ENCODE measurements around the gene FARP2.

FARP2 gene

GRCh38 chr2:241463276-241464135 lies 107.4 kb downstream of the FARP2 start:
- TF ChIP-seq GLIS3 (CRISPR knock-in tag; IDR thresholded peaks at IDR 0.05) (no peak), ZFP3 (CRISPR knock-in tag; IDR thresholded peaks at IDR 0.05) (no peak)
- no peak for ATAC-seq

- ATAC-seq: no peak
- no peak for TF ChIP-seq CSDC2 (CRISPR knock-in tag; IDR thresholded peaks at IDR 0.05)
- TF ChIP-seq SNAI2 (CRISPR knock-in tag; IDR thresholded peaks at IDR 0.05): no peak
- TF ChIP-seq ISL1 (CRISPR knock-in tag; IDR thresholded peaks at IDR 0.05): no peak
- TF ChIP-seq TCF4 (CRISPR knock-in tag; IDR thresholded peaks at IDR 0.05; ENCODE audit: borderline replicate concordance): no peak
- TF ChIP-seq RARB (CRISPR knock-in tag; IDR thresholded peaks at IDR 0.05): no peak
- TF ChIP-seq ZFP3 (CRISPR knock-in tag; IDR thresholded peaks at IDR 0.05): no peak
- no peak for TF ChIP-seq ZFP30 (CRISPR knock-in tag; IDR thresholded peaks at IDR 0.05)
- no peak for TF ChIP-seq POU6F1 (CRISPR knock-in tag; IDR thresholded peaks at IDR 0.05; ENCODE audit: borderline replicate concordance, low read depth)
- no peak for TF ChIP-seq ZNF8 (CRISPR knock-in tag; IDR thresholded peaks at IDR 0.05)
- no peak for TF ChIP-seq CSRNP3 (CRISPR knock-in tag; IDR thresholded peaks at IDR 0.05)
- no peak for TF ChIP-seq OSR1 (CRISPR knock-in tag; IDR thresholded peaks at IDR 0.05)
- no peak for TF ChIP-seq ZC3H10 (CRISPR knock-in tag; IDR thresholded peaks at IDR 0.05)
- TF ChIP-seq TOX (CRISPR knock-in tag; IDR thresholded peaks at IDR 0.05; ENCODE audit: borderline replicate concordance): no peak
These were observed 109.5 kb downstream of the FARP2 start for GRCh38 chr2:241465543-241465942.

- ATAC-seq: no peak
- no peak for TF ChIP-seq ZFP3 (CRISPR knock-in tag; IDR thresholded peaks at IDR 0.05)
- no peak for TF ChIP-seq ZNF565 (CRISPR knock-in tag; conservative IDR thresholded peaks at IDR 0.05; ENCODE audit: low read depth)
- no peak for TF ChIP-seq POU6F1 (CRISPR knock-in tag; IDR thresholded peaks at IDR 0.05; ENCODE audit: borderline replicate concordance, low read depth)
- no peak for TF ChIP-seq BACH2 (CRISPR knock-in tag; IDR thresholded peaks at IDR 0.05; ENCODE audit: borderline replicate concordance)
- no peak for TF ChIP-seq PPARA (CRISPR knock-in tag; IDR thresholded peaks at IDR 0.05; ENCODE audit: borderline replicate concordance)
- no peak for TF ChIP-seq TSHZ2 (CRISPR knock-in tag; IDR thresholded peaks at IDR 0.05)
- TF ChIP-seq ZC3H10 (CRISPR knock-in tag; IDR thresholded peaks at IDR 0.05): no peak
- TF ChIP-seq ISL1 (CRISPR knock-in tag; IDR thresholded peaks at IDR 0.05): no peak
- no peak for TF ChIP-seq SNAI2 (CRISPR knock-in tag; IDR thresholded peaks at IDR 0.05)
- TF ChIP-seq RARB (CRISPR knock-in tag; IDR thresholded peaks at IDR 0.05): no peak
- TF ChIP-seq ARNTL (CRISPR knock-in tag; IDR thresholded peaks at IDR 0.05; ENCODE audit: borderline replicate concordance, low read depth): no peak
- no peak for TF ChIP-seq CSRNP3 (CRISPR knock-in tag; IDR thresholded peaks at IDR 0.05)
- TF ChIP-seq ESRRG (CRISPR knock-in tag; IDR thresholded peaks at IDR 0.05): no peak
- TF ChIP-seq, protein P1, sequence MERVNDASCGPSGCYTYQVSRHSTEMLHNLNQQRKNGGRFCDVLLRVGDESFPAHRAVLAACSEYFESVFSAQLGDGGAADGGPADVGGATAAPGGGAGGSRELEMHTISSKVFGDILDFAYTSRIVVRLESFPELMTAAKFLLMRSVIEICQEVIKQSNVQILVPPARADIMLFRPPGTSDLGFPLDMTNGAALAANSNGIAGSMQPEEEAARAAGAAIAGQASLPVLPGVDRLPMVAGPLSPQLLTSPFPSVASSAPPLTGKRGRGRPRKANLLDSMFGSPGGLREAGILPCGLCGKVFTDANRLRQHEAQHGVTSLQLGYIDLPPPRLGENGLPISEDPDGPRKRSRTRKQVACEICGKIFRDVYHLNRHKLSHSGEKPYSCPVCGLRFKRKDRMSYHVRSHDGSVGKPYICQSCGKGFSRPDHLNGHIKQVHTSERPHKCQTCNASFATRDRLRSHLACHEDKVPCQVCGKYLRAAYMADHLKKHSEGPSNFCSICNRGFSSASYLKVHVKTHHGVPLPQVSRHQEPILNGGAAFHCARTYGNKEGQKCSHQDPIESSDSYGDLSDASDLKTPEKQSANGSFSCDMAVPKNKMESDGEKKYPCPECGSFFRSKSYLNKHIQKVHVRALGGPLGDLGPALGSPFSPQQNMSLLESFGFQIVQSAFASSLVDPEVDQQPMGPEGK (CRISPR knock-in tag; IDR thresholded peaks at IDR 0.05; ENCODE audit: borderline replicate concordance): no peak
- no peak for TF ChIP-seq ZNF8 (CRISPR knock-in tag; IDR thresholded peaks at IDR 0.05)
- no peak for TF ChIP-seq ZNF70 (CRISPR knock-in tag; IDR thresholded peaks at IDR 0.05)
- TF ChIP-seq OSR1 (CRISPR knock-in tag; IDR thresholded peaks at IDR 0.05): no peak
These were observed 110.1 kb downstream of the FARP2 start for GRCh38 chr2:241466230-241466629.
